Tibial artery (tissue), 4 donors: ENCODE measurements around the gene S100A2.

ENCODE experiments used
- DNase-seq, 2 donors: peaks; one replicate each; pipeline ENCODE4 v3.0.0-alpha.2; 2019
- H3K27ac ChIP-seq, 2 donors: fragments of 200-600 bp; sonication (generic) in 1 of 2; 1 replicate in 1 of 2; 2 replicates in 1 of 2; pipeline ENCODE4 v1.5.1; 2018 to 2019; ENCODE audit warnings: mild to moderate bottlenecking in 1 of 2
- H3K27me3 ChIP-seq, 2 donors: fragments of 200-600 bp; sonication (generic) in 1 of 2; one replicate each; pipeline versions ENCODE4 v1.5.1 to v1.6.0; 2016 to 2019
- H3K36me3 ChIP-seq, 3 donors: fragments of 200-600 bp; sonication (generic) in 2 of 3; one replicate each; pipeline ENCODE4 v1.5.1; 2016 to 2019; ENCODE audit warnings: mild to moderate bottlenecking in 2 of 3
- H3K4me1 ChIP-seq, 4 donors: fragments of 200-600 bp; sonication (generic) in 2 of 4; 1 replicate in 3 of 4; 2 replicates in 1 of 4; pipeline ENCODE4 v1.5.1; 2016 to 2019
- H3K4me3 ChIP-seq, 2 donors: fragments of 200-600 bp; sonication (generic) in 1 of 2; 1 replicate in 1 of 2; 2 replicates in 1 of 2; pipeline ENCODE4 v1.5.1; 2018 to 2019; ENCODE audit warnings: mild to moderate bottlenecking in 2 of 2
- H3K9me3 ChIP-seq, 3 donors: fragments of 200-600 bp; sonication (generic) in 1 of 3; one replicate each; pipeline ENCODE4 v1.5.1; 2016 to 2019
- intact Hi-C: fragments of 100-400 bp; cut with DNase I; formaldehyde crosslinking; loops from one replicate; pipeline ENCODE4 v1.15.0; 2023; ENCODE audit warnings: low total_unique reads
- TF ChIP-seq, protein P1 (sequence below), 2 experiments: fragments of 200-600 bp in 1 of 2; fragments of 450-650 bp in 1 of 2; IDR thresholded peaks; one replicate each; pipeline ENCODE4 v1.5.1; 2017 to 2019; ENCODE audit warnings: antibody characterized with exemption in 2 of 2, mild to moderate bottlenecking in 1 of 2, moderate library complexity in 1 of 2

Gene S100A2

DNA sequence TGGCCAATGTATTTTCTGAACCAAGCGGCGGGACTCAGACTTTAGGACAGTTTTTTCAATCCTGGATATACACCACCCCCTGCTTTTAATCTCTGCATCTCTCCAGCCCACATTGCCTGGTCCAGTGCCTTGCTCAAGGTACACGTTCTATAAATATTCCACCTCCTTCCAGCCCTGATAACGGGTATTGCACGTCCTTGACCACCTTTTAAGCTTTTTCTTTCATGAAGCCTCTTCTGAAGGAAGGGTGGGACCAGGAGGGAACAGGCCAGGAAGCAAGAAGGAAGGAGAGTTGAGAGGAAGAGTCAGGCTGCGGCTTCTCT is 43.9 kb upstream of the S100A2 start:
- peaks cover 13 to 32% (median 17%) of the 10 kb centered on the region in 3 donors for H3K36me3 ChIP-seq
- TF ChIP-seq, protein P1, sequence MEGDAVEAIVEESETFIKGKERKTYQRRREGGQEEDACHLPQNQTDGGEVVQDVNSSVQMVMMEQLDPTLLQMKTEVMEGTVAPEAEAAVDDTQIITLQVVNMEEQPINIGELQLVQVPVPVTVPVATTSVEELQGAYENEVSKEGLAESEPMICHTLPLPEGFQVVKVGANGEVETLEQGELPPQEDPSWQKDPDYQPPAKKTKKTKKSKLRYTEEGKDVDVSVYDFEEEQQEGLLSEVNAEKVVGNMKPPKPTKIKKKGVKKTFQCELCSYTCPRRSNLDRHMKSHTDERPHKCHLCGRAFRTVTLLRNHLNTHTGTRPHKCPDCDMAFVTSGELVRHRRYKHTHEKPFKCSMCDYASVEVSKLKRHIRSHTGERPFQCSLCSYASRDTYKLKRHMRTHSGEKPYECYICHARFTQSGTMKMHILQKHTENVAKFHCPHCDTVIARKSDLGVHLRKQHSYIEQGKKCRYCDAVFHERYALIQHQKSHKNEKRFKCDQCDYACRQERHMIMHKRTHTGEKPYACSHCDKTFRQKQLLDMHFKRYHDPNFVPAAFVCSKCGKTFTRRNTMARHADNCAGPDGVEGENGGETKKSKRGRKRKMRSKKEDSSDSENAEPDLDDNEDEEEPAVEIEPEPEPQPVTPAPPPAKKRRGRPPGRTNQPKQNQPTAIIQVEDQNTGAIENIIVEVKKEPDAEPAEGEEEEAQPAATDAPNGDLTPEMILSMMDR (IDR thresholded peaks at IDR 0.05): no peak
- peak overlapping the region; percentile 36 to 50 for H3K4me3 ChIP-seq
- no peak for DNase-seq
- peaks cover 0 to 57% (median 35%) of the 10 kb centered on the region in 4 donors for H3K4me1 ChIP-seq
- peak overlapping the region; percentile 76 to 95 for H3K27ac ChIP-seq
- H3K27me3 ChIP-seq: no peaks in the 10 kb centered on the region
- intact Hi-C loops: no loop called here
- no peaks in the 10 kb centered on the region for H3K9me3 ChIP-seq

DNA sequence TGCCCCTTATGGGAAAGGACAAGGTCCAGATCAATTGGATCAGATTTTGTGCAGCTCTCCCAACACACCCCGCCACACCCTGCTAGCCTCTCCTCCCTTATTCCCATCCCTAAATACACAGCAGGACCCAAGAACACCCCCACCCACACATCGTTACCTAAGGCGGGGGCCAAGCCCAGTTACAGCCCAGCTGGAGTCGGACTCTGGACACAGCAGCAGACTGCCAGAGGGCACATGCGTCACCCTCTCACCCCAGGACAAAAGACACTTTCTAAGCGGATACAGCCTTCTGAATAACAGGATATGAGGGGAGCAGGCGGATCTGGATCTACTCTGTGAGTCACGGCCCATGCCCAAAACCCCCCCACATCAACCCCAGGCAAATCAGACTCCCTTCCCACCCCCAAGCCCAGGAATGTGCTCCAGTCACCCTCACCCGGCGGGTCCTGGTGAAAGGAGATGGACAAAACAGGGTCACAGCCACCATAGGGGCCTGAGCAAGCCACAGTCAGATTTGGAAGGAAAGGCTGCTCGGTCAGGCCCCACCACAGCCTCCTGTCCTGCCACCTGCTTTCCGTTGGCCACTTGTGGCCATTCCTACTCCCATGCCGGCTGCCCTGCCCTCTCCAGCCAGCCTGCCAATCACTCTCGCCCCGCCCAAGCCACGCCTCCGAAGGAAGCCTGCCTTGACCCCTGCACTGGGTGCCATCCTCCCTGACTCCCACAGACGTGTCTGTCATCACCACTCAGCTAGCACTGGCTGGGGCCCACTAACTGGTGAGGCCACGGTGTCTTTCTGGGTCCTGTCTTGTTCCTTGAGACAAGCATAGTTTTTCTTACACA is 43.3 kb upstream of the S100A2 start:
- Histone ChIP-seq H3K4me1 (peaks cover 0 to 53% (median 35%) of the 10 kb centered on the region in 4 donors), H3K9me3 (no peaks in the 10 kb centered on the region), H3K27me3 (no peaks in the 10 kb centered on the region), H3K36me3 (peaks cover 13 to 32% (median 17%) of the 10 kb centered on the region in 3 donors), H3K4me3 (peak overlapping the region; percentile 36 to 50), H3K27ac (peak overlapping the region; percentile 76 to 95)
- TF ChIP-seq, protein P1 (IDR thresholded peaks at IDR 0.05): no peak
- DNase-seq: peak; percentile 74 to 82
- intact Hi-C loops: no loop called here

DNA sequence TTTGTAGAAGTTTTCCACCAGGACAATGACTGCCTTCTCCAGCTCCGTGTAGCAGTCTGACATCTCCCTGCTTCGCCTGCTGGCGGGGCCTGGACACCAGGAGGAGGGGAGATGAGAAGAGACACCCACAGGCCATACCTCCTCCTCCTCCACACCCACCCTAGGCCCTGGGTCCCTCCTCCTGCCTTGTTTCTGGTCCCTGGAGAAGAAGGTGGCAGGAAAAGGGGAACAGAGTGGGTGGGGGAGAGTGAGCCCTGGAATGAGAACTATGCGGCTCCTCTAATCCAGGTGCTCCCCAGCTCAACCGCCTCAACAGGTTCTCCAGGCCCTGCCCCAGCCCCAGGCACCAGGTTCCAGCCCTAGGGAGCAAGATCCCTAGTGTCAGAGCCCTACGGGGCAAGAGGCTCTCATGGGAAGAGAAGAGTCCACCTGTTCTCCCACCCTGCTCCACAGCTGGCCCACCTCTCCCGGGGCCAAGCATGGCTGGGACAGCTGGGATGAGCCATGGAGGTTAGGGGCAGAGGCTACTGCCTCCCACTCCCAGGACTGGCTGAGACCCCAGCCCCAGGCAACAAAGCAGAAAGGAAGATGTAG is 42.5 kb upstream of the S100A2 start:
- Histone ChIP-seq H3K4me1 (peaks cover 0 to 53% (median 31%) of the 10 kb centered on the region in 4 donors), H3K4me3 (peak overlapping the region; percentile 36 to 50), H3K9me3 (no peaks in the 10 kb centered on the region), H3K27ac (peak overlapping the region; percentile 76 to 95), H3K27me3 (no peaks in the 10 kb centered on the region), H3K36me3 (peaks cover 13 to 32% (median 17%) of the 10 kb centered on the region in 3 donors)
- TF ChIP-seq, protein P1 (IDR thresholded peaks at IDR 0.05): no peak
- intact Hi-C loops: no loop called here
- DNase-seq: no peak

DNA sequence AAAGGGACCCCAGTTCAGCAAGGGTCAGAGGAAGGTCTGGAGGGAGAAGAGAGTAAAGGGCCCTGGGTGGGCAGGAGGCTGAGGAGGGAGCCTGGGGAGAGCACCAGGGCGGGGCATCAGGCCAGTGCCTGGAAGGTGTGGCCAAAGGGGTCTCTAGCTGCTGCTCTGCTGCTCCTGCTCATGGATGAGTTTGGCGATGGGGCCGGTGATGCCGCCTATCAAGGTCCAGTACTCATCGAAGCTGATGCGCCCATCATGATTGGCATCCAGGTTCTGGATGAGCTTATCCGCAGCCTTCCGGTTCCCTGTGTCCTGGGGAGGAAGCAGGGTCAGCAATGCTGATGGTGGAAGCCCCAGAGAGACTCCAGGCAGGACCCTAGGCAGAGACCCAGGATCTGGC is 41.7 kb upstream of the S100A2 start:
- Histone ChIP-seq H3K27ac (peak overlapping the region in 1 of 2 donors; percentile 95), H3K9me3 (no peaks in the 10 kb centered on the region), H3K4me1 (peaks cover 0 to 53% (median 29%) of the 10 kb centered on the region in 4 donors), H3K4me3 (no peak overlapping the region), H3K36me3 (peaks cover 13 to 32% (median 17%) of the 10 kb centered on the region in 3 donors), H3K27me3 (no peaks in the 10 kb centered on the region)
- DNase-seq: no peak
- intact Hi-C loops: no loop called here
- TF ChIP-seq, protein P1 (IDR thresholded peaks at IDR 0.05): no peak

DNA sequence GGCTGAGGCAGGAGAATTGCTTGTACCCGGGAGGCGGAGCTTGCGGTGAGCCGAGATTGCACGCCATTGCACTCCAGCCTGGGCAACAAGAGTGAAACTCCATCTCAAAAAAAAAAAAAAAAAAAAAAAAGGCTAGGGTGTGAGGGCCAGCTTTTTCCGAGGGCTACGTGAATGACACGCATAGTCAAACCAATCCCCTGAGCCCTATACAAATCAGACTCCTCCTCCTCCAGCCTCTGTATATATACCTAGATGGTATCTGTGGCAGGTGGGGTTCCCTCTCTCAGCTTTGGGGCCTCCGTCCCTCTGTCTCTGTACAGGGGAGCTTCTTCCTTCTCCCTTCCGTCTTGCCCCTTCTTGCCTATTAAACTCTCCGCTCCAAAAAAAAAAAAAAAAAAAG is 40.5 kb upstream of the S100A2 start:
- TF ChIP-seq, protein P1 (IDR thresholded peaks at IDR 0.05): no peak
- no peak for DNase-seq
- no peaks in the 10 kb centered on the region for H3K9me3 ChIP-seq
- H3K4me1 ChIP-seq: peaks cover 0 to 44% (median 24%) of the 10 kb centered on the region in 4 donors
- H3K4me3 ChIP-seq: no peak overlapping the region
- peaks cover 13 to 32% (median 17%) of the 10 kb centered on the region in 3 donors for H3K36me3 ChIP-seq
- H3K27me3 ChIP-seq: no peaks in the 10 kb centered on the region
- intact Hi-C loops: no loop called here
- no peak overlapping the region for H3K27ac ChIP-seq
